ENCODE results near the gene NHP2.
"Not testable (repeated sequence)": the region's sequence is repeated elsewhere in the genome, so short reads cannot be mapped to it uniquely, and the experiment has no call there.

NHP2 gene

GRCh38 chr5:178153530-178154340 lies at the start of gene NHP2:
Gene NHP2 (minus strand): TSS chr5:178153885. CDS start chr5:178153817, 68 bp downstream.
- peak; percentile 98 for DNase-seq (ENCODE audit: low read depth)

- no peak for DNase-seq (ENCODE audit: low read depth)
Observed at GRCh38 chr5:178202541-178202940, 48.9 kb upstream of the NHP2 start.

- DNase-seq (ENCODE audit: low read depth) = no peak
Observed at GRCh38 chr5:178201927-178202235, 48.2 kb upstream of the NHP2 start.

GRCh38 chr5:178201221-178201926 lies 47.7 kb upstream of the NHP2 start:
- no peak for DNase-seq (ENCODE audit: low read depth)

DNA sequence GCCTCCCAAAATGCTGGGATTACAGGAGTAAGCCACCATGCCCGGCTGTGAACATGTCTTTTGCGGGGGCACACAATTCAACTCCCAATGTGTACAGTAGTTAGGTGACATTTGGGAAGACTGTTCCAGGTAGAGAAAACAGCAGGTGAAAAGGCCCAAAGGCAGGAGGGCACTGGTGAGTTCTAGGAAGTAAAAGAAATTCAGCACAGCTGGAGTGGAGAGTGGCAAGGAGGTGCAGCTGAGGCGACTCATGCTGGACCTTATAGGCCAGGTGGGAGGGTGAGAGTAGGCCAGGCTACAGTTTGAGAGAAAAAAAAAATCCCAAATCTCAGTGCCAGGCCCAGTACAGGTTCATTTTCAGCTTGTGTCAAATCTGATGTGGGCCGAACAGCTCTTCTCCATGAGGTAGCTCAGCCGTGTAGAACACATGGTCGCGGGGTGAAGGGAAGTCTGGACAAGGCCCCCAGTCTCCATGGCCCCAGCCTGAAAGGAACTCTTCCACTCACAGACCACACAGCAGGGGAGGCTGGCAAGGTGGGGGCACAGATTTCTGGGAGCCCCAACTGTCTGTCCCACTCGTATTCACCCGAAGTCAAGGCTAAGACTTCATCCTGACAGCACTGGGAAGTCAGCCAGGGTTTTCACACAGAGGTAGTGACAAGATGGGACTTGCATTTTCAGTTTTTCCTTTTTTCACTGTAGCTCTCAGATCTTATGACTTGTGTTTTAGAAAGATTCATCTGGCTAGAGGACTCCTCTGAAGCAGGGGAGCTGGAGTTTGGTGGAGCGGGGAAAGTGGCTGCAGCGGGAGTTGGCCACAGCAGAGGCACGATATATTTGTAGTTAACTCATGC lies 46.1 kb upstream of the NHP2 start:
- DNase-seq (ENCODE audit: low read depth) = no peak

GRCh38 chr5:178198706-178199105 lies 45.0 kb upstream of the NHP2 start:
- DNase-seq (ENCODE audit: low read depth) = no peak

GRCh38 chr5:178198151-178198550 lies 44.5 kb upstream of the NHP2 start:
- not testable (repeated sequence) for DNase-seq (ENCODE audit: low read depth)

DNA sequence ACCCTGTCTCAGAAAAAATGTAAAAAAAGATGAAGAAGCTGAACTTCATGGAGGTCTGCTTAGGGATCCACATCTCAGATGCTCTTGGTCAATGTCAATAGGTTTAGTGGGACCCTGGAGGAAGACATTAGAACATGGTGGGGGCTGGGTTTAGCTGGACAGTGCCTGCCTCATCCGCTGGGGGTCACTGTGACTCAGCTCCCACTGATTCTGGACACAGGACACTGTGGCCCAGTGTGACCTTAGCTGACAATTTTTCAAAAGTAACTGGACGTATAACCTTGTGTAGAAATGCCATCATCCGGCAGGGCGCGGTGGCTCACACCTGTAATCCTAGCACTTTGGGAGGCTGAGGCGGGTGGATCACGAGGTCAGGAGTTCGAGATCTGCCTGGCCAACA lies 43.3 kb upstream of the NHP2 start:
- no peak for DNase-seq (ENCODE audit: low read depth)

GRCh38 chr5:178196281-178196812 lies 42.7 kb upstream of the NHP2 start:
- DNase-seq (ENCODE audit: low read depth) = no peak

GRCh38 chr5:178194026-178194425 lies 40.3 kb upstream of the NHP2 start:
- no peak for DNase-seq (ENCODE audit: low read depth)

DNA sequence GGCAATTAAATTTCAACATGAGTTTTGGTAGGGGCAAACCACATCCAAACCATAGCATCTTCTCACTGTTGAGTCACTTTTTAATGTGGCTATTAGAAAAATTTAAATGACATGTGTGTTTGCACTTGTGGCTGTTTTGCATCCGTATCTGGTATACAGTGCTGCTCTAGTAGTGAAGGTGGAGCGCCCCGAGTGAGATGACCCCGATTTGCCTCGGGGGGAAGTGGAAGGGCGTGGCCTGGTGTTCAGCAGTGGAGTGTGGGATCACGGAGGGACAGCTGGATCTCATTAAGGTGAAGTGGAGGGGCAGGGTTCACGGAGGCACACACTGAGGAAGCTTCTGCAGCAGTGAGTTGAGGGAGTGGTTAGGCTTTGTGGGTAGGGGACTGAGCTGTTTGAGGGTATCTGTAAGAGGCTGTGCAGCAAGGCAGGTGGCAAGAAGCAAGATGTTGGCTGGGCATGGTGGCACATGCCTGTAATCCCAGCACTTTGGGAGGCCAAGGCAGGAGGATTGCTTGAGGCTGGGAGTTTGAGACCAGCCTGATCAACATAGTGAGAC lies 39.6 kb upstream of the NHP2 start:
- DNase-seq (ENCODE audit: low read depth) = no peak

- no peak for DNase-seq (ENCODE audit: low read depth)
Observed at GRCh38 chr5:178192787-178193186, 39.1 kb upstream of the NHP2 start.

- DNase-seq (ENCODE audit: low read depth) = no peak
Observed at GRCh38 chr5:178192244-178192643, 38.6 kb upstream of the NHP2 start.

DNA sequence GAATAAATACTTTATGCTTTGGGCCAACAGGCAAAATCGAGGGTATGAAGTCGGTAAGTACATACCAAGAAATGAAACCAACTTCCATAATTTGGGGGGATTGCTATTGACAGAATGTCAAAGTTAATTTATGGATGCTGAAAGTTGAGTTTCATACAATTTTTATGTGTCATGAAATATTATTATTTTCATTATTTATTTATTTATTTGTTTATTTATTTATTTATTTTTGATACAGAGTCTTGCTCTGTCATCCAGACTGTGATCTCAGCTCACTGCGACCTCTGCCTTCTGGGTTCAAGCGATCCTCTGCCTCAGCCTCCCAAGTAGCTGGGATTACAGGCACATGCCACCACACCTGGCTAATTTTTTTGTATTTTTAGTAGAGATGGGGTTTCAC lies 38.0 kb upstream of the NHP2 start:
- DNase-seq (ENCODE audit: low read depth) = no peak

DNA sequence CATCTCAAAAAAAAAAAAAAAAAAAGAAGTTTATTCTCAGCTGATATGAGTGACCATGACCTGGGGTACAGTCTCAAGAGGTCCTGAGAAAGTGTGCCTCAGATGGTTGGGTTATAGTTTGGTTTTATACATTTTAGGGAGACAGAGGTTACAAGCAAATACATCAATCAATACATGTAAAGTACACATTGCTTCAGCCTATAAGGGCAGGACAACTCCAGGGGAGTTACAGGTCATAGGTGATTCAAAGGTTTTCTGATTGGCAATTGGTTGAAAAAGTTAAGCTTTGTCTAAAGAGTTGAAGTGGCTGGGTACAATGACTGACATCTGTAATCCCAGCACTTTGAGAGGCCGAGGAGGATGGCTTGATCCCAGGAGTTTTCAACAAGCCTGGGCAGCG lies 35.7 kb upstream of the NHP2 start:
- no peak for DNase-seq (ENCODE audit: low read depth)

DNA sequence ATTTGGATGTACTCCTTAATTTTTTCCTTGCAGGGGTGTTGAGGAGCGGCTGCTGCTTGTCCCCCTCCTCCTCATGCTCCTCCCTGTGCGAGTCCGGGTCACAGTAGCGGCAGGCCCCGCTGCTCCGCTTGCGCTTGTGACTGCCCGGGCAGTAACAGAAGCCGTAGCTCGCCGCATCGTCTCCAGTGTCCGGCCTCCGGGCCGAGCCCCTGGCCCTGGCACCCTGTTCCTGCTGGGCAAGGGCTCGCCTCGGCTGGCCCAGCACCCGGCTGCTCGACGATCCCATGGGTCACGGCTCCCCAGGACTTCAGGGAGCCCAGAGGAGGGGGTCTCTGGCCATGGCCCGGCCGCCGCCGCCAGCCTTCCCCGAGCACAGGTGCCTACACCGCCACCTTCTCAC lies 33.3 kb upstream of the NHP2 start, which contains the start of gene GMCL2:
TSS of gene GMCL2 (minus strand) at position 358 of the 400 bp plus-strand sequence. CDS start at position 286, 72 bp downstream.
- DNase-seq (ENCODE audit: low read depth) = no peak

DNA sequence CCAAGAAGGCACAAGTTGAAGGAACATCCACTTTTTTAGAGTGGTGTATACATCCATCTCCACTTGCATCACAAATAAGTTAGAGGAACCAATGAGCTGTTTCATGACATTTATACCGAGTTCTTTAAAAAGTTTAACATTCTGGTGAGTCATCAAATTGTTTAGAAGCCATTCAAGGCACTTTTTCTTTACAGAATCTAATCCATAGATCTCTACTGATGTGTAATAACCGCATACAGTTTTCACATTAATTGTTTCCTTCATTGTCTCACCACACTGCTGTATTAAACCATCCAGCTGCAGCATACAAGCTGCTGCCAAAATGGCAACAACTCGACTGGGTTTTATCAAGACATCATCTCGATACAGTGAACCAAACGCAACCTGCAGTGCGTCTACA lies 32.7 kb upstream of the NHP2 start:
- no peak for DNase-seq (ENCODE audit: low read depth)

- DNase-seq (ENCODE audit: low read depth) = no peak
Observed at GRCh38 chr5:178182158-178182876, 28.6 kb upstream of the NHP2 start.

DNA sequence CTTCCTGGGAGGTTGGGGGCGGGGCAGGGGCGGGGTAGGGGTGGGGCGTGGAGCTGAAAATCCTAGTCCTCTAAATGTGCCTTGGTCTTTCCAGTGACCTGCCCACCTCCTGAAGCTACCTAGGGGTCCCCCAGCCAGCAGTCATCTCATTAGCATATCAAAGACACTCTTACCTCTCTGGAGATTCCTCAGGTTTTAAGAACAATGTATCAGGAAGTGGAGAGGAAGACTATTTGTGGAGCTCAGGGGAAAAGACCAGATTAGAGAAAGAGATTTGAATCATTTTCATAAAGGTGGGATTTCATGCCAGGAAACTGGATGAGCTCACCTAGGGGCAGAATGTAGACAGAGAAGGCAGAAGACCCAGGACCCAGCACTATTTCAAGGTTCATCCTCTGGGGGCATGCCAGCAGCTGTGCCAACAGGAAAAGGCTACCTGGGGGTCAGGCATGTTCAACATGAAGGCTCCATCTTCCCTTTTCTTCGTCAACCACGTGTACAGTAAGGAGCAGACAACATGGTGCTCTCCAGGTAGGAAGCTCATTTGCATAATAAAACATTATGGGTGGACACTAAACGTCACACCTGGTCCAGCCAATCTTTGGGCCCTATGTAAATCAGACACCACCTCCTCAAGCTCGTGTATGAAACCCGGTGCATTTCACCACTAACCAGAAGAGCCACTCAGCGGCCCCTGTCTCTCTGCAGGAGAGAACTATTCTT lies 26.6 kb upstream of the NHP2 start:
- no peak for DNase-seq (ENCODE audit: low read depth)

GRCh38 chr5:178177569-178177968 lies 23.9 kb upstream of the NHP2 start:
- no peak for DNase-seq (ENCODE audit: low read depth)

DNA sequence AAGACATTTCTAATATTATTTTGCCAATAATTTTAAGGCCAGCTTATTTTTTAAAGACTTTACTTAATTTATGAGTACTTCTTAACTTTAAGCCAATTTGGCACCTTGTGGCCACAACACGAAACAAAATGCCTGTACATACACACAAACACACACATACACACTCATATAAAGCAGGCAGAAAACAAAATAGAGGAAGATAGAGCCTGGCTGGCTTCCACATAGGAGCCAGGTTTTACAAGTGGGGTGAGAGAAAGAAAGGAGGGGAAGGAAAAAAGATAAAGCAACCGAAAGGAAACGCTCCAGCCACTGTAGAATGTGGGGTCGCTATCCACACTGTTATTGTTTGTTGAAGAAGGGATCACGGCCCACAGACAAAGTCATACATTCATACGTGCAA lies 23.1 kb upstream of the NHP2 start:
- DNase-seq (ENCODE audit: low read depth) = no peak

Measured in activated T-cell treated with anti-CD3 and anti-CD28 coated beads for 48 hours (primary cell).